Keratinocyte (primary cell): ENCODE data around the gene CELF2.

Experiments
- CTCF ChIP-seq, 3 experiments: IDR thresholded peaks in 1 of 3; conservative IDR thresholded peaks in 1 of 3; optimal IDR thresholded peaks in 1 of 3; 2 replicates in 2 of 3; 3 replicates in 1 of 3; pipeline versions ENCODE3 to v1.5.1; 2011; ENCODE audit warnings: low read length in 3 of 3, mild to moderate bottlenecking in 3 of 3, moderate library complexity in 2 of 3, control low read depth in 1 of 3, inconsistent platforms in 1 of 3; ENCODE audit not compliant: insufficient read depth in 2 of 3; ENCODE audit errors: extremely low read depth in 1 of 3
- EZH2 ChIP-seq: IDR thresholded peaks from one replicate; pipeline ENCODE4 v1.6.1; 2012; ENCODE audit warnings: inconsistent platforms, mild to moderate bottlenecking, low read length, moderate library complexity

- TF ChIP-seq CTCF (optimal IDR thresholded peaks at IDR 0.05 in 1 of 3, IDR thresholded peaks at IDR 0.05 in 1 of 3, conservative IDR thresholded peaks at IDR 0.05 in 1 of 3; ENCODE audit: extremely low read depth in 1 of 3, insufficient read depth in 2 of 3, low read length in 3 of 3): no peak
- no peak for TF ChIP-seq EZH2
Measured at GRCh38 chr10:11080564-11080984, 62.9 kb downstream of the CELF2 start.
